Activated T-helper 1 cell treated with anti-CD3 and anti-CD28 coated beads, Interleukin-12 subunit alpha, Interleukin-12 subunit beta, Interleukin-2, Interleukin-4 antibody, amounts not matched to agents 30 ng/mL and 10 ng/mL and 1 ng/mL, durations not matched to agents 14 hours and 24 hours and 36 hours (primary cell): ENCODE results near the gene SHOC1. TPM values are rescaled to one million over a fixed set of nuclear protein-coding genes. Genes with fewer than 3 reads are reported as not detected.
"Not testable (repeated sequence)": the region's sequence is repeated elsewhere in the genome, so short reads cannot be mapped to it uniquely, and the experiment has no call there.

Experiments
- DNase-seq: peaks from one replicate; pipeline ENCODE4 v3.0.0; 2021; ENCODE audit warnings: low spot score
- H3K27ac Mint-ChIP-seq: one replicate; pipeline ENCODE4 v1.8.0; 2021; ENCODE audit warnings: mild to moderate bottlenecking, mixed read lengths
- H3K27me3 Mint-ChIP-seq: one replicate; pipeline ENCODE4 v1.8.0; 2022; ENCODE audit warnings: mild to moderate bottlenecking, moderate library complexity, mixed read lengths; ENCODE audit not compliant: insufficient read depth
- H3K36me3 Mint-ChIP-seq: one replicate; pipeline ENCODE4 v1.8.0; 2021; ENCODE audit warnings: low read depth, mixed read lengths
- H3K4me1 Mint-ChIP-seq: one replicate; pipeline ENCODE4 v1.8.0; 2021; ENCODE audit warnings: low read depth, mixed read lengths
- H3K4me3 Mint-ChIP-seq: one replicate; pipeline ENCODE4 v1.8.0; 2021; ENCODE audit warnings: mild to moderate bottlenecking, moderate library complexity, mixed read lengths
- H3K9me3 Mint-ChIP-seq: one replicate; pipeline ENCODE4 v1.8.0; 2021; ENCODE audit warnings: mixed read lengths
- intact Hi-C: fragments of 100-400 bp; cut with micrococcal nuclease; formaldehyde crosslinking; loops from one replicate; pipeline ENCODE4 v1.15.1; 2024
- total RNA-seq: library from RNA; stranded (reverse); gene quantifications from 2 replicates; pipeline ENCODE4 v1.2.3, GENCODE V29; 2022

SHOC1 gene
- total RNA-seq, 1 donor from 2014 or later: not detected

DNA sequence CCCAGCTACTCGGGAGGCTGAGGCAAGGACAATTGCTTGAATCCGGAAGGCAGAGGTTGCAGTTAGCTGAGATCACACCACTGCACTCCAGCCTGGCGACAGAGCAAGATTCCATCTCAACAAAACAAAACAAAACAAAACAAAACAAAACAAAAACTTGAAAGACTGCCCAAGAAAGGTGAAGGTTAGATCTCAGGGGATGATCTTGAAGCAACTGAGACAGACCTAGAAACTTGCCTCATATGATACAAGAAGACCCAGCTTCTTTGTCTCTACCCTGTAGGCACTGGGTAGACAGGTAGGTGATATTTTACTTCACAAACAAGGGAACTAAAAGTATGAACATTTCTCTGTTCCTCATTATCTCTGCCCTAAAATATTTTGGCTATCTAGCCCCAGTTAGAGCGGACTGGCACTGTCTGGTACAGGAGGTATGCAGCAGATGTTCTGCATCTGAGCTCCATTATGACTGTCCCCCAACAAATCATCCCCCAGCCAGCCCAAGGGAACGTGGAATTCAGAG lies 26.3 kb upstream of the SHOC1 start:
- intact Hi-C loops: no loop called here
- Mint-ChIP-seq H3K4me1 (no peaks in the 10 kb centered on the region), H3K4me3 (no peak overlapping the region), H3K27me3 (peaks cover 4% of the 10 kb centered on the region), H3K9me3 (no peaks in the 10 kb centered on the region), H3K27ac (no peak overlapping the region), H3K36me3 (no peaks in the 10 kb centered on the region)
- no peak for DNase-seq

DNA sequence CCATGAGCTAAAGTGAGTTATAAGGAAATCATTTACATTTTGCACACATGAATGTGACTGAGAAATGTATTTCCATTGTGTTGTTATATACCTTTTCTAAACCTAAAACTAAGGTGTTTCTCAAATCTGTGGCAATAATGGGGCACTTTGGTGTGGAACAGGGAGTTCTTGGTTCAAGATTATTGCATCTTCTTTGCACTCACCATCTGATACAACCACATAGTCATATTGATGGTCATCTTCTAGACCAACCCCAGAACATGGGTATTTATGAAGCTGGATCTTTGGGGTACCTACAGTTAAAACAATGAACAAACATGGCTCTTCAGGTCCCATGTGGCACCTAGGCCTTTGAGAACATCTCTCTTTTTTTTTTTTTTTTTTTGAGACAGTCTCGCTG lies 24.6 kb upstream of the SHOC1 start:
- no peak overlapping the region for H3K4me3 Mint-ChIP-seq
- H3K9me3 Mint-ChIP-seq: no peaks in the 10 kb centered on the region
- no peak overlapping the region for H3K27ac Mint-ChIP-seq
- intact Hi-C loops: no loop called here
- no peak for DNase-seq
- no peaks in the 10 kb centered on the region for H3K36me3 Mint-ChIP-seq
- peaks cover 2% of the 10 kb centered on the region for H3K27me3 Mint-ChIP-seq
- H3K4me1 Mint-ChIP-seq: no peaks in the 10 kb centered on the region

DNA sequence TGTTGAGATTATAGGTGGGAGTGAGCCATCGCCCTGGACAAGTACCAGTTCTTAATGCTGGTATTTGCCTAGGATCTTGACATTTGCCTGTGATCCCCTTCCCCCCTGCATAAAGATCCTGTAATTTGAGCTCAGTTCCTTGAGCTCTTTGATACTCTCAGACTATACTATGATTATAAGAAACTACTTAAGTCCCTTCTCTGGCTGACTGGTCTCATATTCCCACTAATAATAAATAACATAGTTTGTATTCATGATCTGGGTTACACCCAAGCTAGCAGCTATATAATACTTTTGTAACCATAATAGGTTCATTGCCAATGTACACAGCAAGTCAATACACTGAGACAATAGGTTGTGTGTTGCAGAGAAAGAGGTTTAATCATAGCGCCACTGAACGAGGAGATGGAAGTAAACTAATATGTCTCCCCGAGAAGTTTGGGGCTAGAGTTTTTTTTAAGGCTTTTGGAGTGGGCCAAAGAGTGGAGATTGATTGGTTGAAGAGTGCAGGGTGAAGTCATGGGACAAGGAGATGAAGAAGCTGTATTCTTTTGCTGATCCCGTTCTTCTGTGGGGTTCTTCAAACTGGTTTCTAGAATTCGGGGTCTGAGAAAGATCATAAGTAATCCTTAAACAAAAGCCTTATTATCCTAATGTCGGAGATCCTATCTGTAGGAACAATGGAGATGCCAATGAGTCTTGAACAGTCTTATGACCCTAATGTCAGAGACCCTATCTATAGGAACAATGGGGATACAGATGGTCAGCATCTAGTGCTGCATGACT lies 20.7 kb upstream of the SHOC1 start:
- Mint-ChIP-seq H3K27me3 (peaks cover 3% of the 10 kb centered on the region), H3K27ac (no peak overlapping the region), H3K36me3 (no peaks in the 10 kb centered on the region), H3K9me3 (no peaks in the 10 kb centered on the region), H3K4me1 (no peaks in the 10 kb centered on the region), H3K4me3 (no peak overlapping the region)
- intact Hi-C loops: no loop called here
- no peak for DNase-seq

DNA sequence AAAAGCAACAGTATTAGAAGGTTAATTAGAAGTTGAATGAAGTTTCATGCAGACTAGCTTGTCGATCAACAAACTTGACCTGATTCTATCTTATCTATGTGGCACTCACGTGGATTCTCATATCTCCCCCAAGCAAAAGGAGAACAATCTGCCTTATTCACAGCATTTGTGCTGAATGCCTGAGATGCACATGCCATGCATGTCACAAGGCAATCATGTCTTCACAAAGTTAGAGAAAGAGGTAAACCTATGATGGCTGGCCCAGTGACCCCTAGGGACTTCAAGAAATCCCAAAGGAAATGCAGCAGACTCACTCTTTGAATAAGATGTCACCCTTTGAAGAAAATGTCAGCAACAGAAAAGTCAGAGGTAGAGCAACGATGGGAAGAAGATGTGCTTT lies 17.6 kb upstream of the SHOC1 start:
- Mint-ChIP-seq H3K4me1 (no peaks in the 10 kb centered on the region), H3K4me3 (no peak overlapping the region), H3K27ac (no peak overlapping the region), H3K9me3 (no peaks in the 10 kb centered on the region), H3K36me3 (peaks cover 2% of the 10 kb centered on the region), H3K27me3 (peaks cover 3% of the 10 kb centered on the region)
- intact Hi-C loops: no loop called here
- DNase-seq: no peak

DNA sequence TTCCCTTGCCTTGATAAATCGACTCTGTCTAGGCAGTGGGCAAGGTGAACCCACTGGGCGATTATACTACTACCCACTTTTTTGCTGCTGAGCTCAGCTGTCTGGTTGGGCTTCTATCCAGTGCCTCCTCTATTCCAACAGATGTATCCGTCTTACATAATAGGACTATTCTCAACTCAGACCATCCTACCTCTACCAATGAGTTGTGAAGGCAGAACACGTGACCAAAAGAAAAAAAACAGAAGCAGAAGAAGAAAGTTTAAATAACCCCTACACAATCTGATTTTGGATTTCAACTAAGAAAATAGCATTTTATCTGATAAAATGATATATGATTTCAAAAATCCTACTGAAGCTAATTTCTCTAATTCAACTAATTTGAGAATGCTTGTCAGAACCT lies 16.2 kb upstream of the SHOC1 start:
- intact Hi-C loops: no loop called here
- Mint-ChIP-seq H3K27me3 (peaks cover 1% of the 10 kb centered on the region), H3K9me3 (no peaks in the 10 kb centered on the region), H3K27ac (no peak overlapping the region), H3K4me3 (no peak overlapping the region), H3K36me3 (peaks cover 2% of the 10 kb centered on the region), H3K4me1 (peaks cover 3% of the 10 kb centered on the region)
- DNase-seq: no peak

DNA sequence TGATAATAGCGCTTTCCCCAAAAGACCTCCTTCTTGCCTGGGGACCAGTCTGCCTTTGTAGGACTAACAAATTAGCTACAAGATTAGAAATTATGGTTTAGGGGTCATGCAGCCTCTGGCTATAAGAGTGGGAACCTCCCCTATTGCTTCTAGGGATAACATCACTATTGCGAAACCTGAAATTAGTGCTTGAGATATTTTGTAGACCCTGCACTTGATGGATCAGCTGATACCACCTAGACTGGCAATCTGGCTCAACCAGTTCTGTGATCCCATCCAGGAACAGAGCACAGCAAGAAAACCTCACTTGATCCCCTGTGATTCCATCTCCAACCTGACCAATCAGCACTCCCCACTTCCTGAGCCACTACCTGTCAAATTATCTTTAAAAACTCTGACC lies 15.7 kb upstream of the SHOC1 start:
- intact Hi-C loops: not testable (repeated sequence)

DNA sequence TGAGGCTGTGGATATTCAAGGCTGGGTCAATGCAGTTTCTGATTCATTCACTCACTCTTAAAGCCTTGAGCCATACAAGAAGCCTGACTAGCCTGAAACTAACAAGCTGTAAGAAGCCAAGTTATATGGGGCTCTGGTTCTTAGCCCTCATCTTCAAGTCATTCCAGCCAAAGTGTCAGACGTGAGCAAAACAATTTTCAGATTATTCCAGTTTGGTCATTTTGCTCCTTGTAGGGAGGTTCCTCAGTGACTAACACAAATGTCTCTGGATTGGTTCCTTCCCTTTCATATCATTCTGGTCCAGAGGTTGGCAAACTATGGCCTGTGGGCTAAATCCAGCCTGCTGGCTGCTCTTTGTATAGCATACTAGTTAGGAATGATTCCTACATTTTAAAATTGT lies 12.5 kb upstream of the SHOC1 start:
- intact Hi-C loops: no loop called here
- peaks cover 2% of the 10 kb centered on the region for H3K36me3 Mint-ChIP-seq

More for the DNA sequence above, 15.7 kb upstream of the SHOC1 start:
- not testable (repeated sequence) for H3K36me3 Mint-ChIP-seq, H3K27me3 Mint-ChIP-seq, H3K27ac Mint-ChIP-seq, DNase-seq, H3K9me3 Mint-ChIP-seq, H3K4me3 Mint-ChIP-seq, H3K4me1 Mint-ChIP-seq

DNA sequence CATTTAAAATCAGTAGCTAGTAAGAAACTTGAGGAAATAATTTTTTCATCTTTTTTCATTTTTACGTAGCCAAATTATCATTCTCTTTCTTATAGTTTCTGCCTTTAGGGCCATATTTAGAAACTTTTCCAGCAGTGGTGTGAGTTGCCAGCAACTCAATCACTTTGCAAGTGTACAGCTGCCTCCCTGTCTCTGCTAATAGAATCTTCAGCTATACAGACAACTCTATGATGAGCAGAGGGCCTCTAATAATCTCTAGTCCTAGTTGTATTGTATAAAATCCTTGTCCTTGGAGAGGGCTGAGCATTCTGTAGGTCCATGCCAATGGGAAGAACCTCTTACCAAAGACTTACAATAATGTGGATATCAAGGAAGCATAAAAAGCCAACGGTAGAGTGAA lies 11.5 kb upstream of the SHOC1 start:
- peaks cover 2% of the 10 kb centered on the region for H3K36me3 Mint-ChIP-seq
- no peaks in the 10 kb centered on the region for H3K9me3 Mint-ChIP-seq
- no peak for DNase-seq
- H3K4me3 Mint-ChIP-seq: no peak overlapping the region
- no peak overlapping the region for H3K27ac Mint-ChIP-seq
- intact Hi-C loops: no loop called here
- H3K27me3 Mint-ChIP-seq: no peaks in the 10 kb centered on the region
- peaks cover 24% of the 10 kb centered on the region for H3K4me1 Mint-ChIP-seq

More for the DNA sequence above, 12.5 kb upstream of the SHOC1 start:
- DNase-seq: no peak
- no peak overlapping the region for H3K4me3 Mint-ChIP-seq
- H3K9me3 Mint-ChIP-seq: no peaks in the 10 kb centered on the region
- no peak overlapping the region for H3K27ac Mint-ChIP-seq
- no peaks in the 10 kb centered on the region for H3K27me3 Mint-ChIP-seq
- H3K4me1 Mint-ChIP-seq: peaks cover 24% of the 10 kb centered on the region

DNA sequence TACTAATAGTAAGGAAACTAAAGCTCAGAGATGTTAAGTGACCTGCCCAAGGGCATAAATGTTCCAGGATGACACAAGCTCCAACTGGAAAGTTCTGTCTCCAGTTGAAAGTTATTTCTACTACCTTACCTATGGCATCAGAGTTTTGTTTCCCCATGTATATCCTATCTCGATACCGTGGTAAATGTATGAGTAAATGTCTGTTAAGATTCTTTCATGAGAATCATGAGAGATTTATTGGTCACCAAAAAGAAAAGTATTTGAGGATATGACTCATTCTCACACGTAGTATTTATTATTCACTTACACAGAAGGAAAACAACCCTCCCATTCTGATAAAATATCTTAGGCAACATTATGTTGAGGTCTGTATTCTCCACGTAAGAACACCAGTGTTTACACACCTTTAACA lies 11.1 kb upstream of the SHOC1 start:
- peaks cover 2% of the 10 kb centered on the region for H3K36me3 Mint-ChIP-seq
- no peak overlapping the region for H3K27ac Mint-ChIP-seq
- no peak overlapping the region for H3K4me3 Mint-ChIP-seq
- peaks cover 2% of the 10 kb centered on the region for H3K27me3 Mint-ChIP-seq
- H3K9me3 Mint-ChIP-seq: no peaks in the 10 kb centered on the region
- peaks cover 24% of the 10 kb centered on the region for H3K4me1 Mint-ChIP-seq
- intact Hi-C loops: no loop called here
- no peak for DNase-seq

DNA sequence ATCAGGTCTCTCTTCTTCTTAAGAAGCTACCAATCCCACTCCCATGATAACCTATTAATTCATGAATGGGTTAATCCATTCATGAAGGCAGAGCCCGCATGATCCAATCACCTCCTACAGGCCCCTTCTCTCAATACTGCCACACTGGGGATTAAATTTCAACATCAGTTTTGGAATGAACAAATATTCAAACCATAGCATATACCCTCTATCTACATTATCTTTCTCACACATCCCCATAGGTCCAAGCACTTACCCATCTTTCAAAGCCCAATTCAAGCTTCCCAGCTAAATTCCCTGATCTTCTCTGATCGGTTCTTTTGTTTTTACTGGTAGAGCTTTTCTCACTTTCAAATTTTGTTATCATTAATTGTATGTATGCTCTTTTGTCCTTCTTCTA lies 10.5 kb upstream of the SHOC1 start:
- intact Hi-C loops: no loop called here
- H3K27me3 Mint-ChIP-seq: peaks cover 3% of the 10 kb centered on the region

DNA sequence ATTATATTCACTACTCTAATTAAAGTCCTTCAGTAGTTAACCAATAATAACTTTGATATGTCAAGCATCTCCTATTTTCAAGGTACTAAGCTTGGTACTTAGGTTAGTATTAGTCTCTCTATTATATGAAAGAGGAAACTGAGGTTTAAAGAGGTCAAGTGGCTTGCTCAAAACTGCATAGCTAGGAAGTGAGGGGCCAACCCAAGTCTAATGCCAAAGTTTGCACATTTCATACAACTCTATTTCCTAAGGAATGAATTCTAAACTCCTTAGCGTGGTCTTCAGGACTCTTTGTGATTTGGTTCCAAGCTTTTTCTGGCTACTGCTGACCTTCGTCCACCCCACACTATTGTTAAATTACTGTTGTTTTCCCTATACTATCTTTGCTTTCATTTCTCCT lies 9.9 kb upstream of the SHOC1 start:
- Mint-ChIP-seq H3K27ac (no peak overlapping the region), H3K36me3 (peaks cover 2% of the 10 kb centered on the region), H3K4me1 (peaks cover 24% of the 10 kb centered on the region), H3K9me3 (no peaks in the 10 kb centered on the region), H3K27me3 (peaks cover 9% of the 10 kb centered on the region), H3K4me3 (no peak overlapping the region)
- intact Hi-C loops: no loop called here
- no peak for DNase-seq

More for the DNA sequence above, 10.5 kb upstream of the SHOC1 start:
- Mint-ChIP-seq H3K27ac (no peak overlapping the region), H3K4me3 (no peak overlapping the region), H3K4me1 (peaks cover 24% of the 10 kb centered on the region), H3K36me3 (peaks cover 2% of the 10 kb centered on the region), H3K9me3 (no peaks in the 10 kb centered on the region)
- no peak for DNase-seq

DNA sequence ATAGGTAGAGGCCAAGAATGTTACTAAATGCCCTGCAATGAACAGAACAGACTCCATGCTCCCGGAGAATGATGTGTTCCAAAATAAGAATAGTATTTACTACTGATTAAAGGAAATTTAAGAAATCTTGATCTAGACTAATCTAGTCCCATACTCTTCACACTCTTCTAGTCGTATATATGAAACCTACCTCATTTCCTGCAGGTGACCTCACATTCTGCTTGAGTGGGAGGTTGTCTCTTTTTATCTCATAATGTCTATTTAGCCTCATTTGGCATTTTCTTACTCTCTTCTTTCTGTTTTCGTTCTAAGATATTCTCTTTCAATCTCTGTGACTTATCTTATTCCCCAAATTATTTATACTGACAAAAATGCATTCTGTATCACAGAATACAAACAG lies 9.2 kb upstream of the SHOC1 start:
- no peak for DNase-seq
- intact Hi-C loops: no loop called here
- peaks cover 9% of the 10 kb centered on the region for H3K27me3 Mint-ChIP-seq
- peaks cover 24% of the 10 kb centered on the region for H3K4me1 Mint-ChIP-seq
- no peak overlapping the region for H3K27ac Mint-ChIP-seq
- H3K9me3 Mint-ChIP-seq: no peaks in the 10 kb centered on the region
- peaks cover 2% of the 10 kb centered on the region for H3K36me3 Mint-ChIP-seq
- H3K4me3 Mint-ChIP-seq: no peak overlapping the region

DNA sequence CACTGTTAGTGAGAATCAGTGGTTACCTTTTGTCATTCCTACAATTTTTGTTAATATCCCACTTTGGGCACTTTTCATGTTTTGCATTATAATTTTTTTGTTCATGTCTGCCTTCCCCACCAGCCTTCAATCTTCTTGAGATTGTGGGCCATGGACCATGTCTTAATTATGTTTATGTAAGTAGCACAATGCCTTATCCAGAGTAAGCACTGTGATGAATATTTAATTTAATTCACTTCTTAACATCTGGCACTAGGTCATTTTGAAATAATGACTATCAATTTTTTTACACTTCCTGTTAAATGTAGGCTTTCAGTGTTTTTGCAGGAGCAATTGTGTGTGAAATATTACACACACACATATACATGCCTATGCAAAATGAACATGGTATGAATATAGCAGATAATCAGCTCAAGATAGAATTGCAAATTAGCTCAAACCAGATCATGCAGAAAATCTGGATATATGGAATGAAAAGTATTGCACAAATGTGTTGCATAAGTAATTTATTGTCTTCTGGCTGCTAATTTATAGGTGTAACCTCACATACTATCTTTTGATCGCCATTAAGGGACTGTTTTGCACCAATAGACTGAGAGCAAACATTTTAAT lies 5.3 kb upstream of the SHOC1 start:
- Mint-ChIP-seq H3K27ac (no peak overlapping the region), H3K4me3 (no peak overlapping the region), H3K27me3 (peaks cover 9% of the 10 kb centered on the region), H3K36me3 (no peaks in the 10 kb centered on the region), H3K9me3 (no peaks in the 10 kb centered on the region), H3K4me1 (peaks cover 11% of the 10 kb centered on the region)
- no peak for DNase-seq
- intact Hi-C loops: no loop called here
